Heart right ventricle (tissue), 16 donors: Measurements from ENCODE around the gene OR4F15. TPM values are rescaled to one million over a fixed set of nuclear protein-coding genes. Genes with fewer than 3 reads are reported as not detected.
"Not testable (repeated sequence)": the region's sequence is repeated elsewhere in the genome, so short reads cannot be mapped to it uniquely, and the experiment has no call there.

Experiments
- ATAC-seq, 8 donors: fragments of 200-7000 bp; cut with Tn5 transposase; one replicate each; pipeline ENCODE4 v1.9.1; 2020; ENCODE audit warnings: mild to moderate bottlenecking in 8 of 8, moderate library complexity in 8 of 8, moderate number of reproducible peaks in 1 of 8
- DNase-seq, 2 donors: peaks; one replicate each; pipeline ENCODE4 v3.0.0-alpha.2; 2020
- H3K27ac ChIP-seq, 10 donors: fragments of 200-600 bp; sonication (generic) in 2 of 10; one replicate each; pipeline versions ENCODE4 v1.5.0 to v1.8.0; 2020 to 2022; ENCODE audit warnings: mild to moderate bottlenecking in 3 of 10
- H3K27me3 ChIP-seq, 7 donors: fragments of 200-600 bp; one replicate each; pipeline ENCODE4 v1.8.0; 2021 to 2022; ENCODE audit warnings: mild to moderate bottlenecking in 2 of 7
- H3K36me3 ChIP-seq, 9 donors: fragments of 200-600 bp; sonication (generic) in 1 of 9; one replicate each; pipeline versions ENCODE4 v1.5.0 to v1.8.0; 2020 to 2022; ENCODE audit warnings: mild to moderate bottlenecking in 2 of 9
- H3K4me1 ChIP-seq, 9 donors: fragments of 200-600 bp; sonication (generic) in 1 of 9; one replicate each; pipeline versions ENCODE4 v1.5.0 to v1.8.0; 2020 to 2022; ENCODE audit warnings: mild to moderate bottlenecking in 4 of 9
- H3K4me3 ChIP-seq, 10 donors: fragments of 200-600 bp; sonication (generic) in 2 of 10; one replicate each; pipeline versions ENCODE4 v1.5.0 to v1.8.0; 2020 to 2022; ENCODE audit warnings: mild to moderate bottlenecking in 7 of 10, moderate library complexity in 2 of 10
- H3K9me3 ChIP-seq, 11 donors: fragments of 200-600 bp in 10 of 11; sonication (generic) in 2 of 11; one replicate each; pipeline versions ENCODE4 v1.5.0 to v1.8.0; 2013 to 2022; ENCODE audit warnings: mild to moderate bottlenecking in 2 of 11, control low read depth in 1 of 11, moderate library complexity in 1 of 11
- WGBS, 2 donors: extraction: QIAGEN DNeasy Blood & Tissue Kit; methylation state at CpG; one replicate each; pipeline ENCODE4 v1.1.7; 2013; ENCODE audit warnings: inconsistent platforms in 1 of 2; 5-methylcytosine and 5-hydroxymethylcytosine counted together
- intact Hi-C, 10 donors: fragments of 100-400 bp; cut with DNase I; formaldehyde crosslinking; loops; one replicate each; pipeline versions ENCODE4 v1.11.1 to v1.14.2; 2022
- long read RNA-seq, 3 donors: library from polyadenylated mRNA; unstranded; transcript quantifications; one replicate each; pipeline ENCODE4 v2.0.0, GENCODE V29; 2020 to 2021
- polyA plus RNA-seq, 2 donors: library from polyadenylated mRNA; stranded (reverse); fragments of 200-250 nt; gene quantifications; one replicate each; pipeline ENCODE4 v1.2.3, GENCODE V29; 2013
- total RNA-seq, 10 donors: library from RNA; stranded (reverse); fragmentation: NEBNext Ultra II Directional in 3 of 10; extraction: Animal tissue kit (Norgen Biotek cat#: 25700) in 3 of 10; gene quantifications; one replicate each; pipeline versions ENCODE4 v1.2.1 to v1.2.4, GENCODE V29; 2021 to 2023
- TF ChIP-seq, protein P1 (sequence below), 9 donors: fragments of 200-600 bp; sonication (generic) in 2 of 9; IDR thresholded peaks; one replicate each; pipeline versions ENCODE4 v1.5.0 to v1.8.0; 2021 to 2022; ENCODE audit warnings: antibody characterized with exemption in 9 of 9, mild to moderate bottlenecking in 5 of 9, moderate library complexity in 1 of 9
- donor health status: Arrhythmogenic right ventricular cardiomyopathy.
- donor health status: ischemic (EF 13 %, LVEDD 7.1; RV severe dilation, severe dysfunction).
- donor health status: healthy with polysubstance abuse.
- donor health status: DM: no; HTN: yes; CAD: no.
- donor health status: DM: no; HTN: no; CAD: no.
- donor health status: ischemic (EF 25% LVEDD 6.9; RV normal size, moderate dysfunction).
- donor health status: ischemic (EF 25% LVEDD 5.7; RV mildly dilated, moderate dysfunction).
- donor health status: healthy.
- donor health status: DM: yes; HTN: yes; CAD: no.
- donor health status: Ischemic cardiomyopathy.
- donor health status: ischemic (EF 35%, LVEDD 5.7; RV mildly dilated, moderate dysfunction).
- donor health status: nonischemic (EF 11% LVEDD 7.7; RV severe dilation, severe dysfunction).
- donor health status: DM: yes; HTN: yes; CAD: no.
- donor health status: PGD.
- donor health status: ischemic (EF 29% LVEDD 5.4; RV normal size, mild dysfunction).
- donor health status: nonischemic (EF 23%, LVEDD 6.1; RV moderate dilation, normal function).

OR4F15 gene, protein sequence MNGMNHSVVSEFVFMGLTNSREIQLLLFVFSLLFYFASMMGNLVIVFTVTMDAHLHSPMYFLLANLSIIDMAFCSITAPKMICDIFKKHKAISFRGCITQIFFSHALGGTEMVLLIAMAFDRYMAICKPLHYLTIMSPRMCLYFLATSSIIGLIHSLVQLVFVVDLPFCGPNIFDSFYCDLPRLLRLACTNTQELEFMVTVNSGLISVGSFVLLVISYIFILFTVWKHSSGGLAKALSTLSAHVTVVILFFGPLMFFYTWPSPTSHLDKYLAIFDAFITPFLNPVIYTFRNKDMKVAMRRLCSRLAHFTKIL
- total RNA-seq: not detected
- polyA plus RNA-seq: not detected
- long read RNA-seq, donor 1: 0 reads
- long read RNA-seq, donor 2: 0 reads
- long read RNA-seq, donor 3: 0 reads

DNA sequence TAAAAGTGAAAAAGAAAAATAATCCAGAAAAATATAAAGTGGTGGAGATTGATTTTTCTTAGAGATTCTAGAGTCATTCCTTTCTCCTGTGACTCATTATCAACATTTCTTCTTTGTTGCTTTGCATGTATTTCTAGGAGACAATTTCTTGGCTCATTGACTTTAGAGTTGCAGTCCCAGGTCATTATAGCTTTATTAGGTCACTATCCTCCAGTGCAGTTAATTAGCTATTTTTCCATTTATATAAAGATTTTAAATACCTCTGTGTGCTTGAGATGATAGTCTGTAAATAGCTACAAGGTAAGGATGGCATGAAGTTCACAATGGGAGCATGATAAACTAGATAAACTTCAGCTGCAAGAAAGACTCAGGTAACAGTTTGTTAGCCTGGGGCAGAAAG, at the start of gene OR4F15:
TSS of gene OR4F15 (plus strand) at position 301 of the 400 bp plus-strand sequence. CDS start 5,985 bp downstream, outside the sequence.
- peaks cover 0 to 25% (median 9%) of the 10 kb centered on the region in 7 donors for H3K27me3 ChIP-seq
- DNase-seq (no peak), ATAC-seq (no peak)
- H3K9me3 ChIP-seq: no peaks in the 10 kb centered on the region
- H3K36me3 ChIP-seq: no peaks in the 10 kb centered on the region
- TF ChIP-seq, protein P1, sequence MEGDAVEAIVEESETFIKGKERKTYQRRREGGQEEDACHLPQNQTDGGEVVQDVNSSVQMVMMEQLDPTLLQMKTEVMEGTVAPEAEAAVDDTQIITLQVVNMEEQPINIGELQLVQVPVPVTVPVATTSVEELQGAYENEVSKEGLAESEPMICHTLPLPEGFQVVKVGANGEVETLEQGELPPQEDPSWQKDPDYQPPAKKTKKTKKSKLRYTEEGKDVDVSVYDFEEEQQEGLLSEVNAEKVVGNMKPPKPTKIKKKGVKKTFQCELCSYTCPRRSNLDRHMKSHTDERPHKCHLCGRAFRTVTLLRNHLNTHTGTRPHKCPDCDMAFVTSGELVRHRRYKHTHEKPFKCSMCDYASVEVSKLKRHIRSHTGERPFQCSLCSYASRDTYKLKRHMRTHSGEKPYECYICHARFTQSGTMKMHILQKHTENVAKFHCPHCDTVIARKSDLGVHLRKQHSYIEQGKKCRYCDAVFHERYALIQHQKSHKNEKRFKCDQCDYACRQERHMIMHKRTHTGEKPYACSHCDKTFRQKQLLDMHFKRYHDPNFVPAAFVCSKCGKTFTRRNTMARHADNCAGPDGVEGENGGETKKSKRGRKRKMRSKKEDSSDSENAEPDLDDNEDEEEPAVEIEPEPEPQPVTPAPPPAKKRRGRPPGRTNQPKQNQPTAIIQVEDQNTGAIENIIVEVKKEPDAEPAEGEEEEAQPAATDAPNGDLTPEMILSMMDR (IDR thresholded peaks at IDR 0.05): no peak
- intact Hi-C loops: no loop called here
- H3K4me1 ChIP-seq: no peaks in the 10 kb centered on the region
- H3K27ac ChIP-seq: no peak within 1 kb of the TSS
- no peak within 1 kb of the TSS for H3K4me3 ChIP-seq

DNA sequence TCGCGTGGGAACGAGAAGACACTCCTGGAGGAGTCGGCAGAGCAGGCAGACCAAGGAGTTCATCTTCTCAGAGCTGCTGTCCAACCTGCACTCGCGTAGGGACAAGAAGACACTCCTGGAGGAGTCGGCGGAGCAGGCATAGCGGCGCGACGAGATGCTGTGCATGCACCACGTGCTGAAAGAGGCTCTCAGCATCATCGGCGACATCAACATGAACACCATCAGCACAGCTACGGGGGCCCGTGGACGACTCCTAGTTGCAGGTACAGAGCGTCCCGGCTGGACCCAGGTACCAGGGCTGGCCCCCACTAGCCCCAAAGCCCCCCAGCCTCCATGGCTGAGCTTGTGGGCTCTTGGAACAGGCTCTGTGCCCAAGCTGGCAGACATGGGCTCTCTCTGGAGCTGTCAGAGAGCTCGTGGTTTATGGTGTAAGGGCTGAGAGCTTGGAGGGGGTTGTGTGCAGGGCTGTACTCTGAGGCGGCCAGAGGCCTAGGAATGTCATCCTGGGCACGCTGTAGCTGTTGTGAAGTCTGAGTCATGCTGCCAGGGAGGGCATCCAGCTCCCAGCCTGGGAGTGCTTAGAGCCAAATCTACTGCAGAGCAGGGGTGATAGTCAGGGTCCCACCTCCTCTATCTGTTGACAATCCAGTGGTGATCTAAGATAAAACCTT, 47.2 kb upstream of the OR4F15 start:
- H3K36me3 ChIP-seq, H3K4me1 ChIP-seq, H3K4me3 ChIP-seq, intact Hi-C loops, H3K27me3 ChIP-seq, H3K9me3 ChIP-seq: not testable (repeated sequence)
- ATAC-seq (peak; percentile 76 to 100 (median 95)), DNase-seq (peak in 1 of 2 donors; percentile 34)
- 86 to 88% methylated on average over 21 to 22 of the region's 23 CpGs for WGBS, 2 donors
- peak overlapping the region in 5 of 10 donors; percentile 34 to 56 (median 45) for H3K27ac ChIP-seq

DNA sequence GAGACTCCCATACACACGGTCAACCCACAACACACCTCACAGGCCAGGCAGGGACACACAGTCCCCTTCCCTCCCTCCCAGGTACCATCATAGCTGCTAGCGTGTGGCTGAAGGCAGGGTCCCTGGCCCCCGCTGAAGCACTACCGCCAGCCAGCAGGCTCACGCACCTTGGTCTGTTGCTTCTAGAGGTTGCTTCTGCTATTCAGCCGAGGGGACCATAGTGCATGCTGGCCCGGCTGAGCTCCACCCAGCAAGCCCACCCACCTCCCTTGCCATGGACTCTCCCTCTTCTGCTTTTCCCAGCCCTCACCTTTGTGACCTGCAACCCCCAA, 46.7 kb upstream of the OR4F15 start:
- DNase-seq, H3K36me3 ChIP-seq, H3K9me3 ChIP-seq, H3K4me3 ChIP-seq, H3K27me3 ChIP-seq, intact Hi-C loops, H3K4me1 ChIP-seq: not testable (repeated sequence)
- peak in 2 of 8 donors; percentile 17 to 21 for ATAC-seq
- WGBS, 2 donors: 89 to 92% methylated on average over 7 of the region's 7 CpGs
- peak overlapping the region in 4 of 10 donors; percentile 34 to 56 (median 46) for H3K27ac ChIP-seq

DNA sequence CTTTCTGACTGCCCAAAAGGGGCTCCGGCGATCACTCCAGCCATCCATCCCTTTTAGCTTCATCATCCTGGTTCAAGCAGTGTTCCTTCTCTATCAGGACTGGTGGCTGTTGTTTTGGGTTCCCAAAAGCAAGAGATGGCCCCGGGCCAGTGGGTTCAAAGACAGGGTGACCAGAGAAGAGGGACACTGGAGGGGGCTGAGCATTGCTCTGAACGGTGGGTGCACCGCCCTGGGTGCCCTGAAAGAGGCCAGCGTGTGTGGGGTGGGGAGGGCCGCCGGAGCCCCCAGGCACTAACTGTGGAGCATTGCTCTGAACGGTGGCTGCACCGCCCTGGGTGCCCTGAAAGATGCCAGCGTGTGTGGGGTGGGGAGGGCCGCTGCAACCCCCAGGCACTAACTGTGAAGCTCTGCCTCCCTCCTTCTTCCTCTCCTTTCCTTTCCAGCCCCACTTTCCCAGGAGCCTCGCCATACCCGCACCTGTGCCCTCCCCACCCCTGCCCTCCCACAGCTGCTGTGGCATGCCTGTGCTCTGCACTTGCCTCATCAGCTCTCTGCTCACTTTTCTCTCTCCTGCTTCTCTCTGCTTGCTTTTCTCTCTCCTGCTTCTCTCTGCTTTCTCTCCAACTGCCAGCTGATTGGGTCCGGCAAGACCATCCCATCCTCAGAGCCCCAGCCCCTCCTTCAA, 46.1 kb upstream of the OR4F15 start:
- intact Hi-C loops: no loop called here
- no peaks in the 10 kb centered on the region for H3K36me3 ChIP-seq
- DNase-seq: no peak
- TF ChIP-seq, protein P1 (IDR thresholded peaks at IDR 0.05): no peak
- H3K4me1 ChIP-seq: peaks cover 0 to 4% (median 0%) of the 10 kb centered on the region in 9 donors
- peak in 4 of 8 donors; percentile 35 to 69 (median 46) for ATAC-seq
- H3K9me3 ChIP-seq: no peaks in the 10 kb centered on the region
- no peaks in the 10 kb centered on the region for H3K27me3 ChIP-seq
- WGBS, 2 donors: 90 to 93% methylated on average over 15 of the region's 15 CpGs
- H3K4me3 ChIP-seq: no peak overlapping the region
- H3K27ac ChIP-seq: no peak overlapping the region

DNA sequence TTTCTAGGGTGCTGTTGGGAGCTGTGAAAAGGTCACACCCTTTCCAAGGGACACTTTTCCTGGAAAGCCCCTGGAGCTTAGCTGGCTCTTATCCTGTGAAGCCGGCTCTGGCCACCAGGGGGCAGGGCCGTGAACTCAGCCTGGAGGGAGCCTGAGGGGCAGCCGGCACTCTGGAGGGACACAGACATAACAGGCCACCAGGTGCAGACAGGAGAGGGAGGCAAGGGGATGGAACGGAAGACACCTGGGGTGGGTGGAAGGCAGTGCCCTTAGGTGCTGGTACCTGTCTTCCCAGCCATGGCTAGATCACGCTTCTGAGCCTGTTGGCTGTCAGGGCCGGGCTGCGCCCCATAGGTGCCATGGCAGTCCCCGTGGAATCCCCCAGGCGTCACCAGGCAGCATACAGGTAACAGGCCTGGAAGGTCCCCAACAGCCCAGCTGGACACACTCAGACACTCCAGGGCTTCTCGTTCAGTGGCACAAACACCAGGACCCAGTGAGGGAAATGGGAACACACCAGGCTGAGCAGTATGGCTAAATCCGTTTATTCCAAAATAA, 44.8 kb upstream of the OR4F15 start:
- DNase-seq, H3K4me1 ChIP-seq, H3K9me3 ChIP-seq, H3K27me3 ChIP-seq, H3K4me3 ChIP-seq, H3K36me3 ChIP-seq, intact Hi-C loops, ATAC-seq, H3K27ac ChIP-seq: not testable (repeated sequence)
- TF ChIP-seq, protein P1 (IDR thresholded peaks at IDR 0.05): peak in 1 of 9 donors; percentile 21
- 84 to 86% methylated on average over 7 to 8 of the region's 11 CpGs for WGBS, 2 donors
